IMR-90 (cell line): Measurements from ENCODE around the gene BLVRA. TPM values are rescaled to one million over a fixed set of nuclear protein-coding genes. Genes with fewer than 3 reads are reported as not detected.

Experiments
- ATAC-seq: fragments of 200-7000 bp; cut with Tn5 transposase; 2 replicates; pipeline ENCODE4 v1.9.1; 2020; ENCODE audit warnings: low read depth, mild to moderate bottlenecking, moderate library complexity
- BruUV-seq: library from RNA; stranded (reverse); fragments of 400-500 nt; replicated peaks from 2 replicates; lab custom pipeline; 2021; lab: Mats Ljungman, UMichigan
- CTCF ChIA-PET: fragments of 300-600 bp; formaldehyde crosslinking; extraction: SDS; loops from one replicate; lab custom pipeline; 2021; ENCODE audit warnings: antibody characterized with exemption; lab: Yijun Ruan, JAX
- POLR2A ChIA-PET: fragments of 300-600 bp; sonication (Branson Sonifier 250); formaldehyde crosslinking; loops from one replicate; lab custom pipeline; 2022; ENCODE audit warnings: antibody characterized with exemption; ENCODE audit not compliant: unreplicated experiment; lab: Charles Lee
- DNase-seq: peaks from one replicate; pipeline ENCODE4 v3.0.0; 2013
- H2AFZ ChIP-seq: replicated peaks from 2 replicates; pipeline ENCODE3; 2013; ENCODE audit warnings: low read length, mild to moderate bottlenecking; ENCODE audit not compliant: poor library complexity
- H2AK5ac ChIP-seq: 2 replicates; pipeline ENCODE4 v1.6.1; 2013; ENCODE audit warnings: low read depth, low read length, inconsistent platforms
- H2AK9ac ChIP-seq: replicated peaks from 2 replicates; pipeline ENCODE3; 2013; ENCODE audit warnings: mild to moderate bottlenecking, low read depth, low read length, moderate library complexity; ENCODE audit not compliant: poor library complexity
- H2BK120ac ChIP-seq: 2 replicates; pipeline ENCODE4 v1.6.1; 2013; ENCODE audit warnings: low read depth, low read length, inconsistent platforms
- H2BK15ac ChIP-seq: 3 replicates; pipeline ENCODE4 v1.6.1; 2013; ENCODE audit warnings: low read depth, low read length, inconsistent platforms
- H2BK20ac ChIP-seq: 2 replicates; pipeline ENCODE4 v1.6.1; 2013; ENCODE audit warnings: low read depth, mild to moderate bottlenecking, inconsistent platforms, low read length, moderate library complexity
- H2BK5ac ChIP-seq: 2 replicates; pipeline ENCODE4 v1.6.1; 2013; ENCODE audit warnings: mild to moderate bottlenecking, low read depth, low read length, inconsistent platforms; ENCODE audit not compliant: poor library complexity, severe bottlenecking
- H3K14ac ChIP-seq: replicated peaks from 2 replicates; pipeline ENCODE4 v1.6.1; 2013; ENCODE audit warnings: low read depth, low read length, inconsistent platforms
- H3K18ac ChIP-seq: 2 replicates; pipeline ENCODE4 v1.6.1; 2013; ENCODE audit warnings: low read depth, low read length, control low read depth
- H3K23ac ChIP-seq: 2 replicates; pipeline ENCODE4 v1.6.1; 2013; ENCODE audit warnings: low read depth, low read length, inconsistent platforms
- H3K27ac ChIP-seq: 2 replicates; pipeline ENCODE4 v1.5.1; 2013; ENCODE audit warnings: mild to moderate bottlenecking, control low read depth, low read length; ENCODE audit not compliant: insufficient read depth
- H3K27me3 ChIP-seq: 2 replicates; pipeline ENCODE4 v1.6.1; 2013; ENCODE audit warnings: low read length; ENCODE audit not compliant: control insufficient read depth, insufficient read depth
- H3K36me3 ChIP-seq: 2 replicates; pipeline ENCODE4 v1.6.1; 2013; ENCODE audit warnings: low read length, mixed read lengths; ENCODE audit not compliant: control insufficient read depth, insufficient read depth
- H3K4ac ChIP-seq: 2 replicates; pipeline ENCODE4 v1.6.1; 2013; ENCODE audit warnings: low read depth, low read length, inconsistent platforms
- H3K4me1 ChIP-seq: 2 replicates; pipeline ENCODE4 v1.6.1; 2013; ENCODE audit warnings: low read length, mixed read lengths; ENCODE audit not compliant: control insufficient read depth, insufficient read depth
- H3K4me2 ChIP-seq: 2 replicates; pipeline ENCODE4 v1.6.1; 2013; ENCODE audit warnings: low read depth, mild to moderate bottlenecking, control low read depth, low read length, moderate library complexity
- H3K4me3 ChIP-seq: 2 replicates; pipeline ENCODE4 v1.5.1; 2013; ENCODE audit warnings: low read depth, mild to moderate bottlenecking, control low read depth, low read length, moderate library complexity; ENCODE audit not compliant: insufficient read depth
- H3K56ac ChIP-seq: 2 replicates; pipeline ENCODE4 v1.6.1; 2013; ENCODE audit warnings: low read length, inconsistent platforms; ENCODE audit not compliant: insufficient read depth; ENCODE audit errors: extremely low read depth
- H3K79me1 ChIP-seq, 2 experiments: 2 replicates each; pipeline ENCODE4 v1.6.1; 2013; ENCODE audit warnings: low read length in 2 of 2, inconsistent platforms in 1 of 2, low read depth in 1 of 2
- H3K9ac ChIP-seq: 2 replicates; pipeline ENCODE4 v1.6.1; 2013; ENCODE audit warnings: low read depth, low read length, control low read depth
- H3K9me1 ChIP-seq: 2 replicates; pipeline ENCODE4 v1.6.1; 2013; ENCODE audit warnings: low read length, inconsistent platforms; ENCODE audit not compliant: insufficient read depth
- H3K9me3 ChIP-seq: 2 replicates; pipeline ENCODE4 v1.6.1; 2013; ENCODE audit warnings: low read length; ENCODE audit not compliant: control insufficient read depth, insufficient read depth
- H4K20me1 ChIP-seq: 2 replicates; pipeline ENCODE4 v1.6.1; 2013; ENCODE audit warnings: low read length, inconsistent platforms; ENCODE audit not compliant: insufficient read depth
- H4K5ac ChIP-seq: 2 replicates; pipeline ENCODE4 v1.6.1; 2013; ENCODE audit warnings: mild to moderate bottlenecking, low read depth, low read length, control low read depth
- H4K8ac ChIP-seq, 2 experiments: 2 replicates each; pipeline ENCODE4 v1.6.1; 2013; ENCODE audit warnings: low read depth in 2 of 2, low read length in 2 of 2, control low read depth in 1 of 2, inconsistent platforms in 1 of 2
- H4K91ac ChIP-seq: 2 replicates; pipeline ENCODE4 v1.6.1; 2013; ENCODE audit warnings: low read depth, low read length, inconsistent platforms; ENCODE audit not compliant: insufficient read depth
- CEBPB ChIP-seq: IDR thresholded peaks from 2 replicates; pipeline ENCODE4 v1.6.1; 2012; ENCODE audit warnings: low read depth, low read length, improper control_type of control experiment
- FOS ChIP-seq: fragments of 150-350 bp; IDR thresholded peaks from 2 replicates; pipeline ENCODE4 v1.6.1; 2016; ENCODE audit warnings: low read depth, low read length
- NFE2L2 ChIP-seq: fragments of 150-350 bp; IDR thresholded peaks from 2 replicates; pipeline ENCODE4 v1.6.1; 2016; ENCODE audit warnings: low read depth, mild to moderate bottlenecking, low read length
- POLR2A ChIP-seq: IDR thresholded peaks from 2 replicates; pipeline ENCODE4 v1.6.1; 2012; ENCODE audit warnings: mild to moderate bottlenecking, low read depth, low read length
- RFX5 ChIP-seq: IDR thresholded peaks from 2 replicates; pipeline ENCODE4 v1.8.0; 2012; ENCODE audit warnings: low read depth, mild to moderate bottlenecking, low read length, moderate library complexity
- SMC3 ChIP-seq: fragments of 150-350 bp; IDR thresholded peaks from 2 replicates; pipeline ENCODE4 v1.6.1; 2016; ENCODE audit warnings: low read depth, mild to moderate bottlenecking, antibody characterized with exemption, low read length, moderate library complexity
- whole genome bisulfite sequencing, 2 experiments: methylation state at CpG; one replicate each; pipeline versions ENCODE4 v1.1.5 to v1.1.7; 2013; ENCODE audit warnings: missing lambda C conversion rate in 2 of 2; ENCODE audit not compliant: insufficient read length in 1 of 2; ENCODE audit errors: extremely low coverage in 2 of 2; 5-methylcytosine and 5-hydroxymethylcytosine counted together
- dilution Hi-C: fragments of 300-500 bp; cut with HindIII; formaldehyde crosslinking; loops from one replicate; pipeline ENCODE4 v1.14.3; 2018; ENCODE audit warnings: low sequenced_read_pairs; ENCODE audit not compliant: unreplicated experiment
- in situ Hi-C: fragments of 300-500 bp; cut with MboI; formaldehyde crosslinking; loops from 3 replicates; pipeline ENCODE4 v1.14.3; 2019; ENCODE audit warnings: low sequenced_read_pairs, inconsistent platforms, mixed read lengths
- intact Hi-C: fragments of 100-400 bp; cut with micrococcal nuclease; formaldehyde crosslinking; loops from 2 replicates; pipeline ENCODE4 v1.10.0; 2022
- polyA plus RNA-seq, 3 experiments: library from polyadenylated mRNA; depleted of rRNA; stranded (reverse); fragments of >200 nt; gene quantifications; 2 replicates each; pipeline ENCODE4 v1.2.3, GENCODE V29; 2012; ENCODE audit warnings: low replicate concordance in 1 of 3
- total RNA-seq: library from RNA; depleted of rRNA; stranded (reverse); fragments of >200 nt; gene quantifications from 2 replicates; pipeline ENCODE4 v1.2.3, GENCODE V29; 2012
- TF ChIP-seq, protein P1 (sequence below): conservative IDR thresholded peaks from 2 replicates; pipeline ENCODE4 v1.5.1; 2012; ENCODE audit warnings: mild to moderate bottlenecking, low read depth, low read length, improper control_type of control experiment

Gene BLVRA
- total and polyA plus RNA-seq, 2 of the 4 experiments (the other 2 are of a cell fraction): 32.3 to 47.1 TPM

- TF ChIP-seq RFX5 (no peak), NFE2L2 (no peak), FOS (no peak)
These were observed 573 bp downstream of the BLVRA start (continued) for GRCh38 chr7:43758822-43759683.

GRCh38 chr7:43760861-43761260, 2.4 kb downstream of the BLVRA start:
- H4K91ac ChIP-seq: no peak overlapping the region
- H3K4ac ChIP-seq: no peak overlapping the region
- no peak overlapping the region for H3K14ac ChIP-seq
- no peak overlapping the region for H2BK20ac ChIP-seq
- H2BK15ac ChIP-seq: no peak overlapping the region
- TF ChIP-seq CEBPB (no peak), POLR2A (no peak), SMC3 (no peak)
- TF ChIP-seq, protein P1, sequence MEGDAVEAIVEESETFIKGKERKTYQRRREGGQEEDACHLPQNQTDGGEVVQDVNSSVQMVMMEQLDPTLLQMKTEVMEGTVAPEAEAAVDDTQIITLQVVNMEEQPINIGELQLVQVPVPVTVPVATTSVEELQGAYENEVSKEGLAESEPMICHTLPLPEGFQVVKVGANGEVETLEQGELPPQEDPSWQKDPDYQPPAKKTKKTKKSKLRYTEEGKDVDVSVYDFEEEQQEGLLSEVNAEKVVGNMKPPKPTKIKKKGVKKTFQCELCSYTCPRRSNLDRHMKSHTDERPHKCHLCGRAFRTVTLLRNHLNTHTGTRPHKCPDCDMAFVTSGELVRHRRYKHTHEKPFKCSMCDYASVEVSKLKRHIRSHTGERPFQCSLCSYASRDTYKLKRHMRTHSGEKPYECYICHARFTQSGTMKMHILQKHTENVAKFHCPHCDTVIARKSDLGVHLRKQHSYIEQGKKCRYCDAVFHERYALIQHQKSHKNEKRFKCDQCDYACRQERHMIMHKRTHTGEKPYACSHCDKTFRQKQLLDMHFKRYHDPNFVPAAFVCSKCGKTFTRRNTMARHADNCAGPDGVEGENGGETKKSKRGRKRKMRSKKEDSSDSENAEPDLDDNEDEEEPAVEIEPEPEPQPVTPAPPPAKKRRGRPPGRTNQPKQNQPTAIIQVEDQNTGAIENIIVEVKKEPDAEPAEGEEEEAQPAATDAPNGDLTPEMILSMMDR: no peak
- no peak overlapping the region for H2BK120ac ChIP-seq
- H4K20me1 ChIP-seq: no peaks in the 10 kb centered on the region; the same call in 1 of the 2 replicates
- H3K27ac ChIP-seq: no peak overlapping the region
- no peak overlapping the region for H3K18ac ChIP-seq
- no peak overlapping the region for H4K8ac ChIP-seq
- H3K9me3 ChIP-seq: no peaks in the 10 kb centered on the region
- no TSS peak for BruUV-seq
- no peak overlapping the region for H3K4me2 ChIP-seq
- H2BK5ac ChIP-seq: no peak overlapping the region
- peaks cover 20% of the 10 kb centered on the region for H3K9me1 ChIP-seq
- H3K56ac ChIP-seq: no peak overlapping the region
- in situ Hi-C loops (no loop called here), intact Hi-C loops (no loop called here), dilution Hi-C loops (no loop called here)
- CTCF ChIA-PET: no interaction called here
- H3K23ac ChIP-seq: no peak overlapping the region
- WGBS, 2 experiments: no CpG with 5 or more reads among the region's 5 CpGs
- no peak overlapping the region for H2AFZ ChIP-seq
- H4K5ac ChIP-seq: no peak overlapping the region
- H2AK5ac ChIP-seq: no peak overlapping the region
- H3K36me3 ChIP-seq: no peaks in the 10 kb centered on the region
- DNase-seq: no peak
- H3K4me1 ChIP-seq: peaks cover 20% of the 10 kb centered on the region
- POLR2A ChIA-PET: no interaction called here
- ATAC-seq: no peak
- no peak overlapping the region for H3K9ac ChIP-seq
- no peaks in the 10 kb centered on the region for H3K27me3 ChIP-seq
- peaks cover 5 to 23% of the 10 kb centered on the region in 2 experiments; a peak in 3 of 4 replicates for H3K79me1 ChIP-seq
- no peak overlapping the region for H2AK9ac ChIP-seq
- no peak overlapping the region for H3K4me3 ChIP-seq
